Panc1 (cell line): Measurements from ENCODE around the gene NPPC.
"Not testable (repeated sequence)": the region's sequence is repeated elsewhere in the genome, so short reads cannot be mapped to it uniquely, and the experiment has no call there.

Source experiments
- POLR2AphosphoS5 ChIP-seq: IDR thresholded peaks from 2 replicates; pipeline ENCODE4 v1.6.1; 2012; ENCODE audit warnings: mild to moderate bottlenecking, low read depth, low read length, moderate library complexity
- TCF7L2 ChIP-seq: IDR thresholded peaks from 2 replicates; pipeline ENCODE4 v1.6.1; 2011; ENCODE audit warnings: mild to moderate bottlenecking, low read depth, low read length, inconsistent platforms
- TF ChIP-seq, protein P1 (sequence below): fragments of 450-650 bp; IDR thresholded peaks from 2 replicates; pipeline ENCODE4 v1.5.1; 2017; ENCODE audit warnings: mild to moderate bottlenecking

DNA sequence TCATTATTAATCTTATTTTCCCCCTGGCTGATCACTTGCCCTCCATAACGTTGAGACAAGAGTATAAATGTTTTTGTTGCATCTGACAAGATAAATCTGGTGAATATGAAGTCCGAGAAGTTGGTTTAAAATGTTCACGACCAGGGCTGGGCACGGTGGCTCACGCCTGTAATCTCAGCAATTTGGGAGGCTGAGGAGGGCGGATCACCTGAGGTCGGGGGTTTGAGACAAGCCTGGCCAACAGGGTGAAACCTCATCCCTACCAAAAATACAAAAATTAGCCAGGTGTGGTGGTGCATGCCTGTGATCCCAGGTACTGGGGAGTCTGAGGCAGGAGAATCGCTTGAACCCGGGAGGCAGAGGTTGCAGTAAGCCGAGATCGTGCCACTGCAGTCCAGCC is 20.9 kb upstream of the NPPC start:
- TF ChIP-seq, protein P1, sequence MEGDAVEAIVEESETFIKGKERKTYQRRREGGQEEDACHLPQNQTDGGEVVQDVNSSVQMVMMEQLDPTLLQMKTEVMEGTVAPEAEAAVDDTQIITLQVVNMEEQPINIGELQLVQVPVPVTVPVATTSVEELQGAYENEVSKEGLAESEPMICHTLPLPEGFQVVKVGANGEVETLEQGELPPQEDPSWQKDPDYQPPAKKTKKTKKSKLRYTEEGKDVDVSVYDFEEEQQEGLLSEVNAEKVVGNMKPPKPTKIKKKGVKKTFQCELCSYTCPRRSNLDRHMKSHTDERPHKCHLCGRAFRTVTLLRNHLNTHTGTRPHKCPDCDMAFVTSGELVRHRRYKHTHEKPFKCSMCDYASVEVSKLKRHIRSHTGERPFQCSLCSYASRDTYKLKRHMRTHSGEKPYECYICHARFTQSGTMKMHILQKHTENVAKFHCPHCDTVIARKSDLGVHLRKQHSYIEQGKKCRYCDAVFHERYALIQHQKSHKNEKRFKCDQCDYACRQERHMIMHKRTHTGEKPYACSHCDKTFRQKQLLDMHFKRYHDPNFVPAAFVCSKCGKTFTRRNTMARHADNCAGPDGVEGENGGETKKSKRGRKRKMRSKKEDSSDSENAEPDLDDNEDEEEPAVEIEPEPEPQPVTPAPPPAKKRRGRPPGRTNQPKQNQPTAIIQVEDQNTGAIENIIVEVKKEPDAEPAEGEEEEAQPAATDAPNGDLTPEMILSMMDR = not testable (repeated sequence)
- TF ChIP-seq POLR2AphosphoS5, TCF7L2: not testable (repeated sequence)
